ENCODE data around the gene HS6ST1.

The HS6ST1 gene

GRCh38 chr2:128298286-128298685, 20.4 kb downstream of the HS6ST1 start:
- no peak for DNase-seq (ENCODE audit: low read depth)

DNA sequence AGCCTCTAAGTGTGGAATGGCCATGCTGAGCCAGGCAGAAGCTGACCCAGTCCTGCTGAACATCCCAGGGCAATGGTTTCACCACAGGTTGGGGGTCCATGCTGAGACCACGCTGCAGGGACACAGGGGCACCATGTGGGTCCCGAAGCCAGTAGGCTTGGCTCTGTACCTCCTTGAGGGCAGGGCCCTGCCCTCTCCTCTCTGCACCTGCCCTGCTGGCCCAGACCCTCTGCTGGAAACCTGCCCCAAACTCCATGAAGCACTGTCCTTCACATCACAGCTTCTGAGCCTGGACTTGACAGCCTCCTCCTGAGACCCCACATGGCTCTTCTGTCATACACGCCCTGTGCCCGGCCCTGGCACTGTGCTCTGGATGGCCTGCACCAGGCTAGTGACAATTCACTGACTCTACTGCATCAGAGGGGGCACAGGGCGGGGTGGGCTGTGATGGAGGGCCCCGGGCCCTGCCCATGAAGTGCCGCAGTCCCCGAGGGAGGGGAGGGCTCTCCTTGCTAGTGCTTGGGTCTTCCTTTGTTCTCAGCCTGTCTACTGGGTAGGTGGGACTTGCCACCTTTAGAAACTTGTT, 24.7 kb downstream of the HS6ST1 start:
- no peak for DNase-seq (ENCODE audit: low read depth)

DNA sequence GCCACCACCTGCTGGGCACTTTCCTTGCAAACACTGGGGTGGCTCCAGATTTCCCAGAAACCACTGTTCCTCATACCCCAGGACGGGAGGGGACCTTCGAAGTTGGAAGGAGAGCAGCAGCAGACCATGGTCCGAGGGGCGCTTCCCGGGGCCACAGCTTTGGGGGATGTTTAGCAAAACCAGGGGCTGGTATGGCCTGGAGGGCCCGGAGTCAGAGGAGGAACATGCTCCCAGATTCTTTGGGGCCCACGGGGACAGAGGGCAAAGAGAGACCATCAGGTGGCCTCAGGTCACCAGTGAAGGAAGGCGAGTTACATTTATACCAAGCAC, 25.3 kb downstream of the HS6ST1 start:
- DNase-seq (ENCODE audit: low read depth) = no peak

- DNase-seq (ENCODE audit: low read depth) = no peak
These were observed 25.9 kb downstream of the HS6ST1 start for GRCh38 chr2:128292599-128293425.

DNA sequence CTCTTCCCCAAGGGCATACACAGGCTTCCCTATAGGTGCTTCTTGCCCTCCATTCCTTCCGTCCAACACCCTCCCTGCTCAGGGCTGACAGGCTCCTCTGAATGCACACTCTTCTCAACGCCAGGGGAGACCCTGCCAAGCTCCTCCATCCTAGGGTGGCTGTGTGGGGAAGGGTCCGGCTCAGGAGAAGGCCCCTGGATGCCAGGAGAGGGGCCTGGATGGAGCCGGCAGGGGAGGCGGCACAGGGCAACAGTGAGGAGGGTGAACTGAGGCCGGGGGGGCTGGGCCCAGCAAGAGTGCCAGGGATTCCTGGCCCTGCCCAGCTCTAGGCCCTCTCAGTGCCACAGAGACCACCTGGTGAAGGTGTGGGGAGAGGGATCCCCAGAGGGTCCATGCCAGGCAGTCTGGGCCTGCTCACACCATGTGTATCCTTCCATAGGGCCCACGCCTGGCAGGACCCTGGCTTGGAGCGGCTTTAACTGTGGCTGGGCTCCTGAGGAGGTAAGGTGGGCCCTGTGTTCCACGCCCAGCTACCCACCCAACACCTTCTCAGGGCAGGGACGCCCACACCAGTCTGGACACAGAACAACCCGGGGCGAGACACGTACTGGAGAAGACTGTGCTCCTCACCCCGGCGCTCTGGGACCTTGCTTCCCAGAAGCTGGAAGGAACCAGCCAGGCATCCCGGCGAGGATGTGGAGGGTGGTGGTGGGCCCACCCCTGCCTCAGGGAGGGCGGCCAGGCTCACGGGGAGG, 26.6 kb downstream of the HS6ST1 start:
- no peak for DNase-seq (ENCODE audit: low read depth)

DNA sequence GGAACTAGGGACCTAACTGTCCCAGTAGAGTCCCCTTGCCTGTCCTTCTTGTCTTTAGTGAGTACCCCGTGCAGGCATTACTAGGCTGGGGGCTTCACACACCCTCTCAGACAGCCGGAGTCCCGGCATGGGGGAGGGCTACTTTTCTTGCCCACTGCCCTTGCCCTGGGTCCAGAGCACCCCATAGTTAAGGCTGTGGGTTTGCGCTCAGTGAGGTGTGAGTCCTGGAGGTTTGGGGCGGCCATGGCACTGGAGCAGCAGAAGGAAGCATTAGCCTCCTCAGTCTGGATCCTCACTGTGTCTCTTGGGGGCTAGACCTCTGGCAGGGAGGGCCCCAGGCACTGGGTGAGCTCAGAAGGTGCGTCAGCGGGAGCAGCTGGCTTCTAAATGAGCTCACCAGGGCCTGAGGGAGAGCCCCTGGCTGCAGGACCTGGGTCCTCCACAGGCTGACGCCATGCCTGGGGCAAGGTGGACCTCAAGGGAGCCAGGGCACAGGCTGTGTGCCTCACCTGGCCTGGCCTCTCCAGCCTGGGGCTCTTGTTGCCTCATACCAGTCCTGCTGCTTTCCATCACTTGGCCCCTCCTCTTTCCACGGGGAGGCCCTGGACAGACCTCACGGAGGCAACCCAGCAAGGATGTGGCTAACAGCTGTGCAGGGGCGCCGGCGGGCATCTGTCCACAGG, 27.4 kb downstream of the HS6ST1 start:
- DNase-seq (ENCODE audit: low read depth) = no peak

GRCh38 chr2:128290356-128290755, 28.3 kb downstream of the HS6ST1 start:
- DNase-seq (ENCODE audit: low read depth) = no peak

DNA sequence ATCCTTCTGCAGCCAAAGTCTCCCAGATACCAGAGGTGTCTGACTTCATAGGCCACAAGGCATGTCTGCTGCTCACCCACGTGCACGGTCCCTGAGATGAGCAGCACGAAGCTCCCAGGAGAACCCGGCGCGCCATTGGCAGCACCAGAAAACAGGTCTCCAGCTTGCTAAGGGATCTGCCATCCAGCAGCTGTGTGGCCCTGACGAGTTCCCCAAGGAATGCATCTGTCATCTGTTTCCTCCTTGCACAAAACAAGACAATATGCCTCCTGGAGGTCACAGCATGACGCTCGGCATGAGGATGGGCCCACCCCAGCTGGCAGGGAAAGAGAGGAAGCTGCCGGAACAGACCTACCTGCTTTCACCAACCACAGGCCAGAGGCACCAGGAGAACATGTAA, 29.2 kb downstream of the HS6ST1 start:
- DNase-seq (ENCODE audit: low read depth) = no peak

- no peak for DNase-seq (ENCODE audit: low read depth)
These were observed 29.9 kb downstream of the HS6ST1 start for GRCh38 chr2:128288781-128289180.

DNA sequence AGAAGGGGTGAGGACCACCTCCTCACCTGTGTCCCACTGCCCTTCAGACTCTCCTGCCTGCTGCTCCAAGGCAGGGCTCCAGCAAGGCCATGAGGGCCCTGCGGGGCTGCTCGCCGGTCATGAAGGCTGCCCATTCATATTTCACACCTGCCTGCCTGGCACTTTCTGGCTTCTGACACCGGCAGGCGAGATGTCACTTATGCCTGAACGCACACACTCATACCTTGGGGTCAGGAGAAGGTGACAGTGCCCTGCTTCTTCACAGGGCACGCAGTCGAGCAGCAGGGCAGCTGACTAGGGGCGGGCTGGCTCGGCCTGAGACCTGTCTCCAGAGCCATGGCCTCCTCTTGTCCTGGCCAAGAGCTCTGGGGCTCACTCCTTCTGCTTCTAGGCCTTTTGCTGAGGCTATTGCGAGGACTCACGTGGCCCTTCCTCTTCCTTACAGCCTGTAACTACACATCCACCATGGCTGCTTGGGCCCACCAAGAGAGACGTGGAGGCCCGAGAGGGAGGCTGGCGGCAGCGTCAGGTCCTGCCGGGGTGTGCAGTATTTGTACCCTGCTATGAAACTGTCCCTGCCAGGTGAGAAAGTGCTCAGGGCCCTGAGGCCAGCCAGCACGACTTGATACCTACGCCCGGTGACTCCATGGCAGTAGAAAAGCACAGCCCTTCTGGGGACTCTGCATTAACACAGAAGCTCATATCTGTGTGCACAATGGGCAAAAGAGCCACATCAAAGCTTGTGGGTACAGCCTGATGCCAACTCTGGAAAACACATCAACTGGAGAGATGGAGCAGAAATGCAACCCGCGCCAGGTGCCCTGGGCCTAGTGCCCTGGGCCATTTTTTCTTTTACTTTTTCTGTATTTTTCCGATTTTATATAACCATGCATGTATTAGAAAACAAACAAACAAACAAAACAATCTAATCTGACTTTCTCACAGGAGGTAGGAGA, 30.6 kb downstream of the HS6ST1 start:
- DNase-seq (ENCODE audit: low read depth) = no peak

DNA sequence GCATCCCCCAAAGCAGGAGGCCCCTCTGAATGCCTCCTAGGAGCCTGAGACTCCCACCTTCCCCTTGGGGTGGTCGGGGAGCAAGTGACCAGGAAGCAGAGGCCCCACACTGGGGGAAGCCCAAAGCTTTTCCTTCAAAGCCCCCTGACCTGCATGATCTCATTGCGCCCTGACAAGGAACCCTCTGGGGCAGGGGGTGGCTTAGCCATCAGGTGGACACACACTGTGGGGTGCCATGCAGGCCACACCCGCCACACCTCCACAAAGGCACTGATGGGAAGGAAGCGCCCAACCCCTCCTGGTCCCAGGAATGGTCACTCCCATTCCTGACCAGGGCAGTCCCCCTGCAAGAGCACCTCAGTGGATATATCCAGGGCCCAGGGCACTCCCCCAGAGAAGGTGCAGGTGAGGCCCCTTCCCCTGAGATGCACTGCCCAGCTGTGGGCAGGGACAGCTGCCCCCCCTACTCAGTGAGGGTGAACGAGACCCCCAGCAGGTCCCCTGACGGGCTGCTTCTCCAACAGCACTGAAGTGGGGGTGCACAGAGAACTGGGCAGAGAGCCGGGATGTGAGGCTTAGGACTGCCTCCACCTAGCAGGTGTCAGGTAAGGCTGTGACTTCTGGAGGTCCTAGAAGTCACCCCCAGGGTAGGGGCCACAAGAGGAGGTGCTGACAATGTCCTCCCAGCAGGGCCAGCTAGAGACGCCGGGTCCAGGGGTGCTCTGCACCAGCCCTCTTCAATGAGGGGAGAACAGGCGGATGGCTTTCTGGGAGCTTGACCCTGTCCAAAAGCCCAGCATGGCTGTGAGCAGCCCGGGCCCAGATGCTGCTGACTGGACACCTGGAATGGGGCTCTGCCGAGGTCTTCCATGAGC, 31.5 kb downstream of the HS6ST1 start:
- no peak for DNase-seq (ENCODE audit: low read depth)

DNA sequence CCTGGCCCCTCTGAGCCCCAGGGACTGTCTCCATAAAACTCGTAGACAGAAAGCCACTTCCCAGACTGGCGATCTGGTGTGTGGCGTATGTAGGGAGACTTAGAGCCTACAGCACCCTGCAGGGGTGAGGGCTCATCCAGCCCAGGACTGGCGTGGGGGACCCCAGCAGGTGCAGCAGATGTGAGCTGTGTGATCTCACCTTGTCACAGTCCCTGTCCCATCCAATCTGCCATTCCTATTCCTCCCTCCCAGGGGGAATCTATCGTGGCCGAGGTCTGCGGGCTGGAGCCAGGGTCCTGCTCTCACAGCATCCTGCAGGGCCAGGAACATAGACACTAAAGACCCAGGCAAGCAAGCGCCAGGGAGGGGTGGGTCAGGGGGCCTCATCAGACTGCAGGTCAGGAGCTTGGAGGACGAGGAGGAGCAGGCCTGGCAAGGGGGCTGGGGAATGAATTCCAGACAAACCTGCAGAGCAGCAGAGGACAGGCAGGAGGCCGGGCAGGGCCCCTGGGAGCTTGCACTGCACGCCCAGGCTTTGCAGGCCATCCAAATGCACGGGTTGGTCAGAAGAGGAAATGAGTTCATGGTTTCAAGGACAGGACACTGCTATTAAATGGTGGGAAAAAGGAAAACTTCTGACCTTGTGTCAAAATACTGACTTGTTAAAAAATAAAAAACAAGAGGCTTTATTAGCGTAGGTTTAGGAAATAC, 32.5 kb downstream of the HS6ST1 start:
- no peak for DNase-seq (ENCODE audit: low read depth)

- DNase-seq (ENCODE audit: low read depth) = no peak
These were observed 33.2 kb downstream of the HS6ST1 start for GRCh38 chr2:128285329-128285931.

DNA sequence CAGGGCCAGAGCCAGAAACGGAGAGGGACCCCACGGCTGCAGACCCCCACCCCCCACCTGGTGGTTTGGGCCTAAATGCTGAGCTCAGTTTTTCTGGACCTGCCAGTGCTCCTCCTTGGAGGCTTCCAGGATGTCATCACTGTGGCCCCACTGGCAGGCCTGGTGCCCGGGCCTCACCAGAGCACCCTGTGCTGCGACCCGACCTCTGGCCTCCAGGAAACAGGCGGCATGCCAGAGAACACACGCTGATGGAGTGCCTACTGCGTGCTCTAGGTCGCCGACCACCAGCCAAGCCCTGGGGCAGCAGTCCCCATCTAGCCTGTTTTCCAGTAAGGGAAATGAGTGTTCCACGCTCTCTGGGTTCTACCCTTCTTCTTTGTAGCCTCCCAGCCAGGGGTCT, 33.8 kb downstream of the HS6ST1 start:
- DNase-seq (ENCODE audit: low read depth) = no peak

GRCh38 chr2:128284037-128284441, 34.6 kb downstream of the HS6ST1 start:
- no peak for DNase-seq (ENCODE audit: low read depth)

DNA sequence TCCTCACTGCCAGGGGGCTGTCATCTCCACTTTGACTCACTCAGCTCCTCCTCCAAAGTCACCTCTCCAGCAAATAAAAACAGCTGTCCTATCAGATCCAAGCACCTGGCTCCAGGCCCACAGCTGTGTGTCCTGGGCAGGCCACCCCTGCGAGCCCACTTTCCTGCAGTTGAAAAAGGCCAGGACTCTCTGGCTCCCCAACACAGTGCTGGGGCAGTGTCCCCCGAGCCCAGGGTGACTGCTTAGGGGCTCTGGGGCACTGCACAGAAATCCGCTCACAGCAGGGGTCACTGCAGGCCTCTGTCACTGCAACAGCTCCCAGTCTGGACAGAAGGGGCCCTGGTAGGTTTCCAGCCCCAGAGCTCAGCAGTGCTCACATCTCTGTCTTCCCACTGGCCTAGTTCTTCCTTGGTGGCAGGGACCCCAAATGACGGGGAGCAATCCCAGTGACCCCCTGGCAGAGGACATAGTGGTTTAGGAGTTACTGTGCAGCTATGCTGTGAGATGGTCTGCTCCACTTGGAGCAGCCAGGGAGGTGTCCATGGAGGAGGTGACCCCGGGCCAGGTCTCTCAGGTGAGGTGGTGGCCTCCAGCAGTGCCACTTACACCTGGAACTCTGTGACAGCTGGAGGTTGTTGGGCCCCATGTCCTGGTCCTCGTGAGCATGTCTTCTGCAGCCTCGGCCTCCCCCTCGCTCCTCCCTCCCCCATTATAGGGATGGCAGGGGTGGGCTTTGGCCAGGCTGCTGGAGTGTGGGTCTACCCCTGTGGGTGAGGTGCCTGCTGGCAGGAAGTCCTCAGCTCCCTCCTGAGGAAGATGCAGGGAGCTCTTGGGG, 35.5 kb downstream of the HS6ST1 start:
- no peak for DNase-seq (ENCODE audit: low read depth)

DNA sequence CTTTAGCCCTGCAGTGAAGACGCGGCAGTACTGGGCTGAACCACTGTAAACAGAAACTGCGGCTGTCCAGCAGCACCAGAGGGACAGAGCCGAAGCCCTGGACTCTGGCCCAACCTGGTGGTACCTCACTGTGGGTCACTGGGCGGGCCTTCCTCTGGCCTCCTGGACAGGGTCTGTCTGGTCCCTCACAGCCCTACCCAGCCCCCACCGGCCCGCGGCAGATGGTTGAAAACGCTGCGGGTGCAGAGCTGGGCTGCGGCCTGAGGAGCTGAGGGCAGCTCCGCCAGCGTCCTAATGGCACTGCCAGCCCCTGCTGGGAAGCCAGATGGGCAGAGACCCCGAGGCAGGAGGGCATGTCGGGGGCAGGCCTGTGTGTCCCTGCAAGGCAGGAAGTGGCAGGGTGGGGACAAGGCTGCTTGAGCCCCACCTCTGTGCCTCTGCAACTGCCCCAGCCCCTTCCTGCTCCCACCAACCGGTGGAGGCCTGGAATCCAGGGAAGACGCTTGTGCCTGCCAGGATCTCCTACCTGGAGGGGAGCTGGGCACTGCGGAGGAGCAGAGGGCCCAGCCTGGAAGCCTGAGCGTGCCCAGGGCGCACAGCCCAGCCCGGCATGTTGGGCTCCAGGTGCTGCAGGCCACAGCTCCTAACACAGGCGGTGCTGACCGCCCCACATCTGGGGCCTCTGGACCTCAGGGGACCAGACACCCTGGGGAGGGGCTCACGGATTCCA, 36.3 kb downstream of the HS6ST1 start:
- no peak for DNase-seq (ENCODE audit: low read depth)

GRCh38 chr2:128281852-128282245, 36.8 kb downstream of the HS6ST1 start:
- no peak for DNase-seq (ENCODE audit: low read depth)

Measured in stimulated activated CD8-positive, alpha-beta memory T cell treated with anti-CD3 and anti-CD28 coated beads, Interleukin-4, amount 100 ng/mL, for 24 hours (primary cell).